ENCODE measurements around the gene TMPRSS13.

The TMPRSS13 gene

DNA sequence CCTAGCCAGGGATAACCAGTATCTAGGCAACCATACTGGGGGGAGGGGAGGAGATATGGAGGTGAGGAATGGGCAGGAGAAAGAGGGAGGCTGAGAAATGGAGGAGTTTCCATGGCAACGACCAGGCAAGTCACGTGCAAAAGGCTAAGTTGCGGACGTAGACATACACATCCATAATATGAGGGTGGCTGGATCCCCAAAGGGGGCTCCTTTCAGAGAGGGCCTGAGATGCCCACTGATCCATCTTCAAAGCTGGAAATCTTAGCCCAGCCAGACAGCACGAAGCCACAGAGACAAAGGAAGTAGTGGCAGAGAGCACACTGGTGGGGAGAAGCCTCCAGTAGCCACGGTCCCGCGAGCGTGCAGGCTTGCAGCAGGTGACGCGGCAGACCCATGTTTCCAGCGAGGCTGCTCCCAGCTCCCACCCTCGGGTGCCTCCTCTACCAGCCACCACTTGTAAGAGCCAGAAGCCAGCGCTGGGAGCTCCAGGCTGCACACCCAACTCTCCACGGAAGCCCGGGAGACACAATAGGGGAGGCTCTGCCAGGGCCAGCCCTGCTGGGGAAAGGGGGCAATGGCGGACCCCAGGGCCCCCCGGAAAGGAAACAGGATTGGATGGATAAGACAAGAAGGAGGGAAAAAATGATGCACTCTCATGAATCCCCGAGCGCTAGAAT, 53.7 kb downstream of the TMPRSS13 start:
- no peak overlapping the region for H4K8ac ChIP-seq (ENCODE audit: low read depth, low read length)
- H3K23ac ChIP-seq (ENCODE audit: low read depth, low read length, poor library complexity): peak overlapping the region; percentile 38
- peaks cover 18 to 25% of the 10 kb centered on the region in 2 donors for H3K4me1 ChIP-seq (ENCODE audit: control insufficient read depth in 2 of 2, insufficient read depth in 1 of 2, low read depth in 1 of 2, low read length in 2 of 2)
- H3K4me3 ChIP-seq (ENCODE audit: low read length in 2 of 2): peak overlapping the region; percentile 81 to 85
- H2AFZ ChIP-seq (ENCODE audit: low read length): peak overlapping the region; percentile 98
- no peak for DNase-seq (ENCODE audit: low spot score)
- no peak overlapping the region for H4K91ac ChIP-seq (ENCODE audit: low read depth, low read length, poor library complexity)
- no peaks in the 10 kb centered on the region for H3K9me3 ChIP-seq (replicated peaks in 1 of 2; ENCODE audit: control insufficient read depth in 2 of 2, insufficient read depth in 1 of 2, low read depth in 1 of 2, low read length in 2 of 2)
- no peak overlapping the region for H2BK12ac ChIP-seq (ENCODE audit: low read length)
- H3K27ac ChIP-seq (replicated peaks; ENCODE audit: low read length): peak overlapping the region; percentile 18
- no peak overlapping the region for H3K4ac ChIP-seq (ENCODE audit: low read length)
- H2AK5ac ChIP-seq (ENCODE audit: low read depth, low read length): peak overlapping the region; percentile 82
- H3K79me1 ChIP-seq (ENCODE audit: low read depth, low read length): peaks cover 13% of the 10 kb centered on the region
- peak overlapping the region; percentile 97 for H3K18ac ChIP-seq (ENCODE audit: low read length)
- peak overlapping the region; percentile 93 for H2BK5ac ChIP-seq (ENCODE audit: low read length)
- no peak overlapping the region for H2BK120ac ChIP-seq (ENCODE audit: low read depth, low read length)
- H3K14ac ChIP-seq (ENCODE audit: low read length): no peak overlapping the region
- peak overlapping the region; percentile 97 for H3K4me2 ChIP-seq (ENCODE audit: insufficient read depth, low read length, poor library complexity, severe bottlenecking)
- peaks cover 3 to 4% of the 10 kb centered on the region in 2 donors for H3K36me3 ChIP-seq (replicated peaks in 1 of 2; ENCODE audit: control insufficient read depth in 2 of 2, insufficient read depth in 2 of 2, low read length in 2 of 2)
- H3K27me3 ChIP-seq (ENCODE audit: control insufficient read depth in 3 of 3, insufficient read depth in 3 of 3, low read depth in 1 of 3, low read length in 3 of 3): peaks cover 0 to 35% (median 0%) of the 10 kb centered on the region in 3 experiments
- WGBS, 2 donors (ENCODE audit: extremely low coverage in 2 of 2, insufficient read length in 2 of 2, insufficient replicate concordance in 1 of 2): no CpG with 5 or more reads among the region's 20 CpGs
- H3K9ac ChIP-seq (ENCODE audit: low read depth, low read length, poor library complexity): peak overlapping the region; percentile 96
- H2BK15ac ChIP-seq (ENCODE audit: low read length): peak overlapping the region; percentile 50

DNA sequence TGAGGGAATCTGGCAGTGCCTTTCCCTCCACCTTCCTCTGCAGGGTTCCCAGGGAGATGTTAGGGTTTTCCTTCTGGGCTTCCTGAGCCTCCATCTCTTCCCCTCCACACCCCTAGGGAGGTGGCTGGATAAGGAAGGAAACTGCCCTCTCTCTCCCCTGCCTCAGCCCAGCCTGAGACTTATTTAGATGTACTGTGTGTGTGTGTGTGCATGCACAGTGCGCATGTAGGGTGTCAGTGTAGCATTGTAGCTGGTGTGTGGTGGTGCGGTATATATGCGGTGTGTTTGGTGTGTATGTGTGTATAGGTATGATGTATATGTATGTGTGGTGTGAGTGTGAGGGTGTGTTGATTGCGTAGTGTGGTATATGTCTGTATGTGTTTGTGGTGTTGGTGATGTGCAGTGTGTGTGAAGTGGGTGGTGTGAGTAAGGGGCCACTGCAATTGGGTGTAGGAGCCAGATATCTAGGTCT, 54.3 kb downstream of the TMPRSS13 start:
- Histone ChIP-seq H3K27ac (replicated peaks; ENCODE audit: low read length) (peak overlapping the region; percentile 38), H3K18ac (ENCODE audit: low read length) (peak overlapping the region; percentile 29)

DNA sequence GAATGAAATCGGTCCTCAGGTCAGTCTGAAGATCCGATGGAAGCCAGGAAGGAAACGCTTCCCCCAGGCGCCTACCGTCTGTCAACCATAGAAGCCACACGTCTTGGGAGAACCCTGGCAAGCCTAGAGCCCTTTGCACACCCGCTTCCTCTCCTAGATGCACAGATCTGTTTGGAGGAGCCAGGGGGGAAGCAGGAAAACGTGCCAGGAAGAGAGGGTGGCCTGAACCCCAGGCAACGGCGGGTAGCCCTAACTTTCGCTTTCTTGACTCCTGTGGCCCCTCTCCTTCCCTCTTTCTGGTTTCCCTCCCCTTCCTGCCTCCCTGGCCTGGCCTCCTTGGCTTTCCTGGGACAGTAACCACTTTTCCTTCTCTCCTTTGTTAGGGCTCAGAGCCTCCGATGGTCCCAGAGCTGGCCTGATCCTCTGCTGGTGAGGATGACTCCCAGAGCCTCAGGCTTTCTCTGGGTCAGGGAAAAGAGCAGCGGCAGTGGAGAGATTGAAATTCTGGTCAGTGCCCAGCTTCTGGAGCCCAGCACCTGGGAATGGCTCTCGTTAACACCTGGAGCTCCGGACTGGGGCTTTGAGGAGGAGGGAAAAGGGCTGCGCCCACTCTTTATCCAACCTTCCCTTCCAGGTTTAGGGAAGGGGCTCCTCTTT, 54.8 kb downstream of the TMPRSS13 start:
- H2AFZ ChIP-seq (ENCODE audit: low read length): no peak overlapping the region
- peak overlapping the region; percentile 86 for H3K18ac ChIP-seq (ENCODE audit: low read length)
- H3K23ac ChIP-seq (ENCODE audit: low read depth, low read length, poor library complexity): no peak overlapping the region
- H2BK5ac ChIP-seq (ENCODE audit: low read length): no peak overlapping the region
- H2BK15ac ChIP-seq (ENCODE audit: low read length): peak overlapping the region; percentile 13
- peaks cover 0 to 23% (median 0%) of the 10 kb centered on the region in 3 experiments for H3K27me3 ChIP-seq (ENCODE audit: control insufficient read depth in 3 of 3, insufficient read depth in 3 of 3, low read depth in 1 of 3, low read length in 3 of 3)
- no peak overlapping the region for H3K14ac ChIP-seq (ENCODE audit: low read length)
- peak overlapping the region; percentile 97 for H3K4me2 ChIP-seq (ENCODE audit: insufficient read depth, low read length, poor library complexity, severe bottlenecking)
- H3K9ac ChIP-seq (ENCODE audit: low read depth, low read length, poor library complexity): no peak overlapping the region
- no peak overlapping the region for H4K91ac ChIP-seq (ENCODE audit: low read depth, low read length, poor library complexity)
- H2AK5ac ChIP-seq (ENCODE audit: low read depth, low read length): peak overlapping the region; percentile 20
- H3K4me1 ChIP-seq (ENCODE audit: control insufficient read depth in 2 of 2, insufficient read depth in 1 of 2, low read depth in 1 of 2, low read length in 2 of 2): peaks cover 28 to 34% of the 10 kb centered on the region in 2 donors
- H3K36me3 ChIP-seq (replicated peaks in 1 of 2; ENCODE audit: control insufficient read depth in 2 of 2, insufficient read depth in 2 of 2, low read length in 2 of 2): peaks cover 3 to 4% of the 10 kb centered on the region in 2 donors
- peak overlapping the region in 1 of 2 donors; percentile 85 for H3K4me3 ChIP-seq (ENCODE audit: low read length in 2 of 2)
- H3K79me1 ChIP-seq (ENCODE audit: low read depth, low read length): peaks cover 18% of the 10 kb centered on the region
- H3K27ac ChIP-seq (replicated peaks; ENCODE audit: low read length): no peak overlapping the region
- H4K8ac ChIP-seq (ENCODE audit: low read depth, low read length): no peak overlapping the region
- no peak overlapping the region for H2BK120ac ChIP-seq (ENCODE audit: low read depth, low read length)
- H3K9me3 ChIP-seq (replicated peaks in 1 of 2; ENCODE audit: control insufficient read depth in 2 of 2, insufficient read depth in 1 of 2, low read depth in 1 of 2, low read length in 2 of 2): no peaks in the 10 kb centered on the region
- no peak overlapping the region for H2BK12ac ChIP-seq (ENCODE audit: low read length)
- H3K4ac ChIP-seq (ENCODE audit: low read length): no peak overlapping the region
- no CpG with 5 or more reads among the region's 16 CpGs for WGBS, 2 donors (ENCODE audit: extremely low coverage in 2 of 2, insufficient read length in 2 of 2, insufficient replicate concordance in 1 of 2)
- DNase-seq (ENCODE audit: low spot score): no peak

More for the DNA sequence above, 54.3 kb downstream of the TMPRSS13 start:
- Histone ChIP-seq H3K9ac (ENCODE audit: low read depth, low read length, poor library complexity) (no peak overlapping the region), H2AFZ (ENCODE audit: low read length) (no peak overlapping the region), H3K4me1 (ENCODE audit: control insufficient read depth in 2 of 2, insufficient read depth in 1 of 2, low read depth in 1 of 2, low read length in 2 of 2) (peaks cover 23 to 30% of the 10 kb centered on the region in 2 donors), H3K4me3 (ENCODE audit: low read length in 2 of 2) (peak overlapping the region; percentile 81 to 85), H3K14ac (ENCODE audit: low read length) (no peak overlapping the region), H2BK120ac (ENCODE audit: low read depth, low read length) (no peak overlapping the region), H3K27me3 (ENCODE audit: control insufficient read depth in 3 of 3, insufficient read depth in 3 of 3, low read depth in 1 of 3, low read length in 3 of 3) (peaks cover 0 to 29% (median 0%) of the 10 kb centered on the region in 3 experiments), H3K9me3 (replicated peaks in 1 of 2; ENCODE audit: control insufficient read depth in 2 of 2, insufficient read depth in 1 of 2, low read depth in 1 of 2, low read length in 2 of 2) (no peaks in the 10 kb centered on the region), H2BK15ac (ENCODE audit: low read length) (peak overlapping the region; percentile 13), H4K8ac (ENCODE audit: low read depth, low read length) (peak overlapping the region; percentile 77), H2BK12ac (ENCODE audit: low read length) (no peak overlapping the region), H3K79me1 (ENCODE audit: low read depth, low read length) (peaks cover 16% of the 10 kb centered on the region), H3K36me3 (replicated peaks in 1 of 2; ENCODE audit: control insufficient read depth in 2 of 2, insufficient read depth in 2 of 2, low read length in 2 of 2) (peaks cover 3 to 4% of the 10 kb centered on the region in 2 donors), H3K4ac (ENCODE audit: low read length) (peak overlapping the region; percentile 57), H4K91ac (ENCODE audit: low read depth, low read length, poor library complexity) (no peak overlapping the region), H3K23ac (ENCODE audit: low read depth, low read length, poor library complexity) (peak overlapping the region; percentile 45), H2BK5ac (ENCODE audit: low read length) (no peak overlapping the region), H2AK5ac (ENCODE audit: low read depth, low read length) (peak overlapping the region; percentile 20), H3K4me2 (ENCODE audit: insufficient read depth, low read length, poor library complexity, severe bottlenecking) (peak overlapping the region; percentile 97)
- WGBS, 2 donors (ENCODE audit: extremely low coverage in 2 of 2, insufficient read length in 2 of 2, insufficient replicate concordance in 1 of 2): 100% methylated on average over 2 to 3 of the region's 4 CpGs
- DNase-seq (ENCODE audit: low spot score): no peak

DNA sequence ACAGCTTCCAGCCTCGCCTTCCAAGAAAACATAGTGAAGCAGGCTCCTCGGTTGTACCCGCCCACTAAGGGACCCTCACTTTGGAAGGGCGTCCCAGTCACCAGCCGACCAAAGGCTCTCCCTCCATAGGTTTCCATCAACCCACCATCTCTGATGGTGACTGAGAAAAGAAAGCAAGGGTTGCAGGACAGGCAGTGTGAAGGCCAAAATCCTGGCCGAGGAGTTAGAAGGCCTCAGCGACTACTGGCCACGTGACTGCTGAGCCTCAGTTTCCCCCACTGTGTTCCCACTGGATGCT, 55.4 kb downstream of the TMPRSS13 start:
- H3K9me3 ChIP-seq (replicated peaks in 1 of 2; ENCODE audit: control insufficient read depth in 2 of 2, insufficient read depth in 1 of 2, low read depth in 1 of 2, low read length in 2 of 2): no peaks in the 10 kb centered on the region
- H3K14ac ChIP-seq (ENCODE audit: low read length): no peak overlapping the region
- H2BK15ac ChIP-seq (ENCODE audit: low read length): no peak overlapping the region
- no peak overlapping the region for H4K8ac ChIP-seq (ENCODE audit: low read depth, low read length)
- H3K27ac ChIP-seq (replicated peaks; ENCODE audit: low read length): no peak overlapping the region
- H2BK12ac ChIP-seq (ENCODE audit: low read length): no peak overlapping the region
- H2AFZ ChIP-seq (ENCODE audit: low read length): no peak overlapping the region
- DNase-seq (ENCODE audit: low spot score): no peak
- H3K18ac ChIP-seq (ENCODE audit: low read length): no peak overlapping the region
- no peak overlapping the region for H3K4me2 ChIP-seq (ENCODE audit: insufficient read depth, low read length, poor library complexity, severe bottlenecking)
- H3K4ac ChIP-seq (ENCODE audit: low read length): no peak overlapping the region
- H3K36me3 ChIP-seq (replicated peaks in 1 of 2; ENCODE audit: control insufficient read depth in 2 of 2, insufficient read depth in 2 of 2, low read length in 2 of 2): peaks cover 3 to 4% of the 10 kb centered on the region in 2 donors
- H3K9ac ChIP-seq (ENCODE audit: low read depth, low read length, poor library complexity): no peak overlapping the region
- H3K4me3 ChIP-seq (ENCODE audit: low read length in 2 of 2): no peak overlapping the region
- no peak overlapping the region for H3K23ac ChIP-seq (ENCODE audit: low read depth, low read length, poor library complexity)
- H2AK5ac ChIP-seq (ENCODE audit: low read depth, low read length): no peak overlapping the region
- no CpG with 5 or more reads among the region's 8 CpGs for WGBS, 2 donors (ENCODE audit: extremely low coverage in 2 of 2, insufficient read length in 2 of 2, insufficient replicate concordance in 1 of 2)
- H3K27me3 ChIP-seq (ENCODE audit: control insufficient read depth in 3 of 3, insufficient read depth in 3 of 3, low read depth in 1 of 3, low read length in 3 of 3): peaks cover 0 to 17% (median 0%) of the 10 kb centered on the region in 3 experiments
- no peak overlapping the region for H4K91ac ChIP-seq (ENCODE audit: low read depth, low read length, poor library complexity)
- no peak overlapping the region for H2BK5ac ChIP-seq (ENCODE audit: low read length)
- no peak overlapping the region for H2BK120ac ChIP-seq (ENCODE audit: low read depth, low read length)
- H3K4me1 ChIP-seq (ENCODE audit: control insufficient read depth in 2 of 2, insufficient read depth in 1 of 2, low read depth in 1 of 2, low read length in 2 of 2): peaks cover 28 to 38% of the 10 kb centered on the region in 2 donors
- peaks cover 23% of the 10 kb centered on the region for H3K79me1 ChIP-seq (ENCODE audit: low read depth, low read length)
